Thoracic aorta (tissue), 2 donors: ENCODE measurements around the gene DAGLB. TPM values are rescaled to one million over a fixed set of nuclear protein-coding genes. Genes with fewer than 3 reads are reported as not detected.

Experiments
- ATAC-seq: fragments of 150-250 bp; one replicate; pipeline ENCODE4 v1.8.0; 2017; ENCODE audit warnings: low read depth; ENCODE audit not compliant: insufficient number of reproducible peaks, low FRiP score
- DNase-seq: peaks from one replicate; pipeline ENCODE4 v3.0.0-alpha.2; 2020; ENCODE audit warnings: low spot score
- H3K27ac ChIP-seq, 2 donors: fragments of 200-600 bp; sonication (generic); 1 replicate in 1 of 2; 2 replicates in 1 of 2; pipeline ENCODE4 v1.5.1; 2016; ENCODE audit warnings: mild to moderate bottlenecking in 2 of 2, moderate library complexity in 2 of 2
- H3K27me3 ChIP-seq: fragments of 200-600 bp; sonication (generic); replicated peaks from 2 replicates; pipeline ENCODE4 v1.6.0; 2016; ENCODE audit warnings: mild to moderate bottlenecking; ENCODE audit not compliant: insufficient read depth
- H3K36me3 ChIP-seq: fragments of 200-600 bp; sonication (generic); one replicate; pipeline ENCODE4 v1.5.1; 2016
- H3K4me1 ChIP-seq, 2 donors: fragments of 200-600 bp; sonication (generic); 1 replicate in 1 of 2; 2 replicates in 1 of 2; pipeline versions ENCODE4 v1.5.1 to v1.6.0; 2016; ENCODE audit warnings: low read depth in 2 of 2, mild to moderate bottlenecking in 1 of 2; ENCODE audit not compliant: control insufficient read depth in 1 of 2
- H3K4me3 ChIP-seq: fragments of 200-600 bp; sonication (generic); 2 replicates; pipeline ENCODE4 v1.5.1; 2016; ENCODE audit warnings: mild to moderate bottlenecking
- H3K9me3 ChIP-seq: fragments of 200-600 bp; sonication (generic); 2 replicates; pipeline ENCODE4 v1.5.1; 2016
- CTCF ChIP-seq: fragments of 200-600 bp; sonication (generic); IDR thresholded peaks from one replicate; pipeline ENCODE4 v1.5.1; 2019; ENCODE audit warnings: antibody characterized with exemption
- total RNA-seq, 2 donors: library from RNA; depleted of rRNA; stranded (reverse); fragments of >200 nt; gene quantifications; one replicate each; pipeline versions ENCODE4 v1.1.0 to v1.2.3, GENCODE V29; 2016

DAGLB gene
- total RNA-seq, 2 donors from 2014 or later: 16.5 to 28.6 TPM

- no peak overlapping the region for H3K4me3 ChIP-seq
- TF ChIP-seq CTCF: no peak
- H3K27ac ChIP-seq: no peak overlapping the region
- no peaks in the 10 kb centered on the region for H3K9me3 ChIP-seq
- no peaks in the 10 kb centered on the region for H3K4me1 ChIP-seq
- ATAC-seq: no peak
- H3K27me3 ChIP-seq: no peaks in the 10 kb centered on the region
- no peaks in the 10 kb centered on the region for H3K36me3 ChIP-seq
- no peak for DNase-seq
These were observed 46.6 kb upstream of the DAGLB start for GRCh38 chr7:6494365-6494764.

GRCh38 chr7:6491194-6491593 lies 43.4 kb upstream of the DAGLB start:
- no peak overlapping the region for H3K27ac ChIP-seq
- no peak for DNase-seq
- TF ChIP-seq CTCF: no peak
- H3K27me3 ChIP-seq: no peaks in the 10 kb centered on the region
- H3K4me1 ChIP-seq: no peaks in the 10 kb centered on the region
- no peak for ATAC-seq
- H3K36me3 ChIP-seq: no peaks in the 10 kb centered on the region
- no peaks in the 10 kb centered on the region for H3K9me3 ChIP-seq
- no peak overlapping the region for H3K4me3 ChIP-seq

GRCh38 chr7:6489612-6490011 lies 41.9 kb upstream of the DAGLB start:
- H3K4me1 ChIP-seq: peaks cover under 1 to 2% of the 10 kb centered on the region in 2 donors
- no peak overlapping the region for H3K4me3 ChIP-seq
- no peak for TF ChIP-seq CTCF
- ATAC-seq (no peak), DNase-seq (no peak)
- H3K36me3 ChIP-seq: no peaks in the 10 kb centered on the region
- no peaks in the 10 kb centered on the region for H3K9me3 ChIP-seq
- no peak overlapping the region for H3K27ac ChIP-seq
- no peaks in the 10 kb centered on the region for H3K27me3 ChIP-seq

GRCh38 chr7:6487184-6487545 lies 39.4 kb upstream of the DAGLB start:
- no peak for TF ChIP-seq CTCF
- Histone ChIP-seq H3K4me1 (peaks cover 10 to 14% of the 10 kb centered on the region in 2 donors), H3K36me3 (no peaks in the 10 kb centered on the region), H3K27ac (no peak overlapping the region), H3K4me3 (no peak overlapping the region), H3K27me3 (no peaks in the 10 kb centered on the region), H3K9me3 (no peaks in the 10 kb centered on the region)
- no peak for ATAC-seq
- DNase-seq: no peak

- H3K4me3 ChIP-seq: no peak overlapping the region
- peaks cover 12 to 18% of the 10 kb centered on the region in 2 donors for H3K4me1 ChIP-seq
- H3K27me3 ChIP-seq: no peaks in the 10 kb centered on the region
- no peak for TF ChIP-seq CTCF
- no peak for ATAC-seq
- H3K27ac ChIP-seq: no peak overlapping the region
- DNase-seq: no peak
- no peaks in the 10 kb centered on the region for H3K9me3 ChIP-seq
- H3K36me3 ChIP-seq: no peaks in the 10 kb centered on the region
These were observed 38.9 kb upstream of the DAGLB start for GRCh38 chr7:6486438-6487183.
